ENCODE measurements around the gene PTP4A2.

- TF ChIP-seq EZH2 (IDR thresholded peaks at IDR 0.05) (no peak), POLR2AphosphoS5 (IDR thresholded peaks at IDR 0.05; ENCODE audit: borderline replicate concordance, low read depth, low read length) (peak; percentile 80; the same call in 1 of the 2 replicates)
Measured at GRCh38 chr1:31938184-31938975, at the start of gene PTP4A2.
